Measurements from ENCODE around the gene SOX13.

GRCh38 chr1:204091066-204091465, 18.2 kb downstream of the SOX13 start:
- TF ChIP-seq CTCF (IDR thresholded peaks at IDR 0.05) = no peak
- TF ChIP-seq POLR2AphosphoS5 (IDR thresholded peaks at IDR 0.05; ENCODE audit: insufficient read depth in 1 of 2, low read depth in 1 of 2) = no peak

Measured in vagina (tissue), 2 donors.